Stimulated activated effector memory CD8-positive, alpha-beta T cell treated with anti-CD3 and anti-CD28 coated beads, Interleukin-12 subunit alpha, Interleukin-12 subunit beta, amount 100 ng/mL, for 72 hours (primary cell): ENCODE data around the gene PPP1R7.
"Not testable (repeated sequence)": the region's sequence is repeated elsewhere in the genome, so short reads cannot be mapped to it uniquely, and the experiment has no call there.

Source experiments
- ATAC-seq: fragments of 150-1000 bp; cut with Tn5 transposase; 2 replicates; pipeline ENCODE4 v1.10.0; 2021
- DNase-seq, 2 donors: peaks; one replicate each; pipeline ENCODE4 v3.0.0; 2021 to 2022; ENCODE audit warnings: low spot score in 2 of 2
- H3K27ac Mint-ChIP-seq: one replicate; pipeline ENCODE4 v1.8.0; 2022; ENCODE audit warnings: mild to moderate bottlenecking, mixed read lengths
- H3K36me3 Mint-ChIP-seq: one replicate; pipeline ENCODE4 v1.8.0; 2022; ENCODE audit warnings: mild to moderate bottlenecking, mixed read lengths
- H3K4me1 Mint-ChIP-seq: one replicate; pipeline ENCODE4 v1.8.0; 2022; ENCODE audit warnings: mixed read lengths
- H3K4me3 Mint-ChIP-seq: one replicate; pipeline ENCODE4 v1.8.0; 2022; ENCODE audit warnings: mild to moderate bottlenecking, mixed read lengths
- H3K9me3 Mint-ChIP-seq: one replicate; pipeline ENCODE4 v1.8.0; 2022; ENCODE audit warnings: mixed read lengths

PPP1R7 gene

GRCh38 chr2:241187918-241188234 lies 37.6 kb downstream of the PPP1R7 start:
- no peaks in the 10 kb centered on the region for H3K36me3 Mint-ChIP-seq
- H3K9me3 Mint-ChIP-seq = no peaks in the 10 kb centered on the region
- no peak overlapping the region for H3K4me3 Mint-ChIP-seq
- DNase-seq (no peak), ATAC-seq (no peak)
- no peaks in the 10 kb centered on the region for H3K4me1 Mint-ChIP-seq
- no peak overlapping the region for H3K27ac Mint-ChIP-seq

GRCh38 chr2:241188361-241189092 lies 38.3 kb downstream of the PPP1R7 start, which contains the start of gene ANO7:
Gene ANO7, plus strand, starts transcription at chr2:241188677. Its CDS starts 1,387 bp downstream, at chr2:241190064.
- DNase-seq (no peak), ATAC-seq (peak; percentile 14)
- Mint-ChIP-seq H3K36me3 (no peaks in the 10 kb centered on the region), H3K9me3 (no peaks in the 10 kb centered on the region), H3K4me1 (no peaks in the 10 kb centered on the region), H3K27ac (no peak within 1 kb of the TSS), H3K4me3 (no peak within 1 kb of the TSS)

GRCh38 chr2:241189093-241189855 lies 39.0 kb downstream of the PPP1R7 start:
- ATAC-seq (no peak), DNase-seq (no peak)
- no peak overlapping the region for H3K4me3 Mint-ChIP-seq
- H3K27ac Mint-ChIP-seq = no peak overlapping the region
- no peaks in the 10 kb centered on the region for H3K36me3 Mint-ChIP-seq
- H3K9me3 Mint-ChIP-seq = no peaks in the 10 kb centered on the region
- H3K4me1 Mint-ChIP-seq = no peaks in the 10 kb centered on the region

GRCh38 chr2:241189856-241190201 lies 39.6 kb downstream of the PPP1R7 start:
- Mint-ChIP-seq H3K4me1 (no peaks in the 10 kb centered on the region), H3K9me3 (no peaks in the 10 kb centered on the region), H3K36me3 (no peaks in the 10 kb centered on the region), H3K4me3 (no peak overlapping the region), H3K27ac (peak overlapping the region; percentile 40)
- DNase-seq (no peak), ATAC-seq (peak; percentile 8)

- no peaks in the 10 kb centered on the region for H3K36me3 Mint-ChIP-seq
- peak; percentile 27 for ATAC-seq
- no peak overlapping the region for H3K4me3 Mint-ChIP-seq
- peak overlapping the region; percentile 40 for H3K27ac Mint-ChIP-seq
- no peaks in the 10 kb centered on the region for H3K9me3 Mint-ChIP-seq
- no peak for DNase-seq
- H3K4me1 Mint-ChIP-seq = no peaks in the 10 kb centered on the region
Observed at GRCh38 chr2:241190291-241190981, 40.2 kb downstream of the PPP1R7 start.

- no peak for DNase-seq
Observed at GRCh38 chr2:241191081-241191480, 40.8 kb downstream of the PPP1R7 start.

GRCh38 chr2:241193271-241193670 lies 43.0 kb downstream of the PPP1R7 start:
- no peak for ATAC-seq
- Mint-ChIP-seq H3K9me3 (no peaks in the 10 kb centered on the region), H3K27ac (no peak overlapping the region)

More at GRCh38 chr2:241191081-241191480, 40.8 kb downstream of the PPP1R7 start:
- ATAC-seq = no peak
- Mint-ChIP-seq H3K4me1 (no peaks in the 10 kb centered on the region), H3K36me3 (no peaks in the 10 kb centered on the region), H3K27ac (no peak overlapping the region), H3K4me3 (no peak overlapping the region), H3K9me3 (no peaks in the 10 kb centered on the region)

GRCh38 chr2:241194811-241195210 lies 44.5 kb downstream of the PPP1R7 start:
- Mint-ChIP-seq H3K27ac (no peak overlapping the region), H3K4me1 (no peaks in the 10 kb centered on the region), H3K36me3 (no peaks in the 10 kb centered on the region), H3K4me3 (no peak overlapping the region), H3K9me3 (no peaks in the 10 kb centered on the region)
- DNase-seq (no peak), ATAC-seq (no peak)

More at GRCh38 chr2:241193271-241193670, 43.0 kb downstream of the PPP1R7 start:
- Mint-ChIP-seq H3K4me3 (no peak overlapping the region), H3K36me3 (no peaks in the 10 kb centered on the region), H3K4me1 (no peaks in the 10 kb centered on the region)
- no peak for DNase-seq

GRCh38 chr2:241195506-241196130 lies 45.4 kb downstream of the PPP1R7 start:
- ATAC-seq = no peak
- no peak for DNase-seq
- no peaks in the 10 kb centered on the region for H3K4me1 Mint-ChIP-seq
- H3K9me3 Mint-ChIP-seq = no peaks in the 10 kb centered on the region
- H3K36me3 Mint-ChIP-seq = no peaks in the 10 kb centered on the region
- H3K4me3 Mint-ChIP-seq = no peak overlapping the region
- no peak overlapping the region for H3K27ac Mint-ChIP-seq

GRCh38 chr2:241197246-241197645 lies 47.0 kb downstream of the PPP1R7 start:
- not testable (repeated sequence) for H3K9me3 Mint-ChIP-seq, DNase-seq, H3K27ac Mint-ChIP-seq, H3K36me3 Mint-ChIP-seq, H3K4me3 Mint-ChIP-seq, ATAC-seq, H3K4me1 Mint-ChIP-seq

GRCh38 chr2:241197947-241198346 lies 47.7 kb downstream of the PPP1R7 start:
- Mint-ChIP-seq H3K4me3 (no peak overlapping the region), H3K9me3 (no peaks in the 10 kb centered on the region), H3K4me1 (no peaks in the 10 kb centered on the region), H3K27ac (no peak overlapping the region), H3K36me3 (no peaks in the 10 kb centered on the region)
- DNase-seq = no peak
- ATAC-seq = no peak

GRCh38 chr2:241198381-241199279 lies 48.4 kb downstream of the PPP1R7 start:
- H3K9me3 Mint-ChIP-seq = no peaks in the 10 kb centered on the region
- H3K4me3 Mint-ChIP-seq = no peak overlapping the region
- DNase-seq = no peak
- H3K4me1 Mint-ChIP-seq = no peaks in the 10 kb centered on the region
- no peaks in the 10 kb centered on the region for H3K36me3 Mint-ChIP-seq
- ATAC-seq = no peak
- H3K27ac Mint-ChIP-seq = no peak overlapping the region

GRCh38 chr2:241199286-241199685 lies 49.0 kb downstream of the PPP1R7 start:
- Mint-ChIP-seq H3K9me3 (no peaks in the 10 kb centered on the region), H3K4me3 (no peak overlapping the region), H3K4me1 (no peaks in the 10 kb centered on the region), H3K27ac (no peak overlapping the region), H3K36me3 (no peaks in the 10 kb centered on the region)
- ATAC-seq = no peak
- DNase-seq = no peak

- no peak overlapping the region for H3K4me3 Mint-ChIP-seq
- no peak for ATAC-seq
Observed at GRCh38 chr2:241199897-241200821, 49.9 kb downstream of the PPP1R7 start.

More at GRCh38 chr2:241199897-241200821, 49.9 kb downstream of the PPP1R7 start:
- no peak overlapping the region for H3K27ac Mint-ChIP-seq
- no peaks in the 10 kb centered on the region for H3K36me3 Mint-ChIP-seq
- H3K4me1 Mint-ChIP-seq = no peaks in the 10 kb centered on the region
- H3K9me3 Mint-ChIP-seq = no peaks in the 10 kb centered on the region
- no peak for DNase-seq
